HG03520 (cell line): ENCODE measurements around the gene ARRDC5.
"Not testable (repeated sequence)": the region's sequence is repeated elsewhere in the genome, so short reads cannot be mapped to it uniquely, and the experiment has no call there.

Source experiments
- ATAC-seq: cut with Tn5 transposase; IDR thresholded peaks from one replicate; pipeline ENCODE4 v1.9.1; 2021; ENCODE audit warnings: mild to moderate bottlenecking, moderate library complexity; ENCODE audit not compliant: unreplicated experiment

The ARRDC5 gene

DNA sequence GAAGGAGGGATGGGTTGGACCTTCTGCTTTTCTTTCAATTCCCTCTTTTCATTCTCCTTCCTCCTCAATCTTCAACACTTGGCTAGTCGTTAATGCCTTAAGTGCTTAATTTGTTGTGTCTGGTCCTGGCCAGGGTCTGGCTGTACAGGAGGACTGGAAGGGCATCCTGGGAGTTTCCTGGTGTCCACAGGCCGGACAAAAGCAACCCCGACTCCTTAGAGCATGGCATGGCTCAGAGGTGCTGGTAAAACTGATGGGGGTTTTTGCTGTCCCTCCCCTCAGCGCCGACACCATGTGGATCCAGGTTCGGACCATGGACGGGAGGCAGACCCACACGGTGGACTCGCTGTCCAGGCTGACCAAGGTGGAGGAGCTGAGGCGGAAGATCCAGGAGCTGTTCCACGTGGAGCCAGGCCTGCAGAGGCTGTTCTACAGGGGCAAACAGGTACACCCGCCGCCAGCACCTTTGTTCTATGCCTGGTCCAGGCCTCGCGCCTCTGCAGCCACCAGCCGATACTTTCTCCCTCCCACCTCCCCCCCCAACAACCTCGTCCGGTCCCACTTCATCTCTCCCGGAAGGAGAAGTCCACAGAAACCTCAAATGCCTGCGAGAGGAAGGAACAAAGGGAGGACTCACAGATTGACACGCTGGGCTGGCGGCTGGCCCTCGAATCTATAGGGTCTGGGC lies 8.0 kb upstream of the ARRDC5 start:
- no peak for ATAC-seq

DNA sequence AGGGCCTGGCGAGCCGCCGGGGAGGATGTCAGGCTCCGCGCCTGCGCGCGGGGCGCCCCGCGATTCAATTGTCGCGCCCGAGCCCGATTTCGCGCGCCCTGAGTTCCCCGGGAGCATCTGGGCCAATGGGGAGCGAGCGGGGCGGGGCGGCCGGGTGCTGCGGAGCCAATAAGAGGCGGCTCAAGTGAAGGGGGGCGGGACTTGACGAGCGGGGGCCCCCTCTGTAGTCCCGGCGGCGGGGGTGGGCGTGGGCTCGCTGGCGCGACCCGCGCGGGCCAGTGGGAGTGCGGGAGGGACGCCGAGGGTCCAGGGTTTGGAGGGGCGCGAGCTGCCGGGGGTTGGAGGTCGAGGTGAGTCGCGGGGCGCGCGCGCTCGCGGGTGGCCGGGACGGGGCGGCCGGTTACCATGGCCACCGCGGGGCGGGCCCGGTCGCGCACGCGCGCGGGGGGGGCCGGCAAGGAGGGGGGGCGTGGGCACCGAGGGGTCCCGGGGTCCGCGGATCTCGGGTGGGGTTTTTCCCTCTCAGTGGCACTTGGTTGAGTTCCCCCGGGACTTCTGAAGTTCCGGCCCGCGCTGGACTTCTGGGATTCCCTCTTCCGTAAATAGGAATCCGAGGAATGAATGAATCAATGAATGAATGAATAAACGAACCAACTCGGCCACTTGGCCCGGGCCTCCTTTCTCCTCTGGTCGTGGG lies 7.3 kb upstream of the ARRDC5 start:
- ATAC-seq: peak; percentile 74

DNA sequence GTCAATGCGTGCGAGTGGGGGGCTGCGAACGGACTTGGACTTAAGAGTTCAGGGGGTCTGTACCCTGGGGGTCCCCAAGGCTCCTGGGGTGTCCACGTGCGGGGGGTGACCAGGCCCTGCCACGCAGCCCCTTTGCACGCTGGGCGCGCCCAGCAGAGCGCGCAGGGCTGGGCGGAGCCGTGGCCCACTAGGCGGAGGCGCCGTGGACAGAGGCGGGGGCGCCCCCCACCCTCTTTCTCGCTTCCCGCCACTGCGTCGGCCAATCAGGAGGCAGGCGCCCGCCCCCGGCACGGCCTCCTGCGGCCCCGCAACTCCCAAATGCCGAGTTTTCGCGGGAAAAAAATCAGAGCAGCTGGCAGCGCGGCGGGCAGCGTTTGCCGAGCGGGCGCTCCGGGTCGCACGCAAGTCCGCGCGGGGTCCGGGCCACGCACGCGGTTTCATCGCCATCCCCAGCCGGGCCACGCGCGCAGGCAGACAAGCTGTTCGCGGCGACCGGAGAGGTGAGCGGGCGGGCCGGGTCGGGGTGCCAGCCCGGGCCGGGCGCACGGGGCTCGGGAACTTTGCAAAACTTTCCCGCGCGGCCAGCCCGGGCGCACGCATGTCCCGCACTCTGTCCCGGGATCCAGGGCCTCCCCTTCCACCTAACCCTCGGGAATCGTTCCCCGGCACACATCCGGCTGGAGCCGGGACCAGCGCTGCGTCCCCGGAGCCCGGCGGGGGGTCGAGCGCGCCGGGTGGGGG lies 6.6 kb upstream of the ARRDC5 start, which contains the start of gene UHRF1:
UHRF1 (plus strand) TSS at position 346 of the 741 bp plus-strand sequence. CDS start 1,385 bp downstream, outside the sequence.
- no peak for ATAC-seq

DNA sequence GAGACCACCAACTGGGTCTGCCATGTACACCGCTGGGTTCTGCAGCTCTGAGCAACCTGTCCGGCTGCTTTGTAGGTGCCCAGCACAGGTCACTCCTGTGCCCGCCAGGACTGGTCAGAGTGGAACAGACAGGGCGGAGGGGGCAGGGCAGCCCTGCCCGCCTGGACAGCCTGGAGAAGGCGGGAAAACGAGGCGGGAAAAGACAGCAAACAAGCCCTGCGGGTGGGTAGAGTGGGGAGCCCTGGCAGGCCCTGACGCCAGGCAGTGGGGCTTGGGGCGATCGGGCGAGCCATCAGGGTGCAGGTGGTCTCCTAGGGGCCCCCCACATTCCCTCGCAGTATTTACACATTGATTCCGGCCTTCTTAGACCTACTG lies 6.1 kb upstream of the ARRDC5 start:
- ATAC-seq: no peak

DNA sequence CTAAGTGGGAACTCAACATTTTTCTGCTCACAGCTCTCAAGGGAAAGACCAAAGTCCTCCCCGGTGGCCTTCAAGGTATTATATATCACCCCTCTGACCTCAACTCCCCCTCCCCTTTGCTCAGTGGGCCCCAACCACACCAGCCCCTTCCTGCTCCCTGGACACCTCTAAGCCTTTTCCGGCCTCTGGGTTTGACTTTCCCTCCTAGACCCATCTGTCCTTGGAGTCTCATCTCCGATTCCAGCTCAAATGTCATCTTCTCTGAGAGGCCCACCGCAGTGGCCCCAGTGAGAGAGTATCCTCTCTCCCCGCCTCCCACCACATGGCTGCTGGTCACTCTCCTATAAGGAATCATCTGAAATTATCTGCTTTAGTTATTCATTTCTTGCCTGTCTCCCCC lies 5.7 kb upstream of the ARRDC5 start:
- ATAC-seq: no peak

DNA sequence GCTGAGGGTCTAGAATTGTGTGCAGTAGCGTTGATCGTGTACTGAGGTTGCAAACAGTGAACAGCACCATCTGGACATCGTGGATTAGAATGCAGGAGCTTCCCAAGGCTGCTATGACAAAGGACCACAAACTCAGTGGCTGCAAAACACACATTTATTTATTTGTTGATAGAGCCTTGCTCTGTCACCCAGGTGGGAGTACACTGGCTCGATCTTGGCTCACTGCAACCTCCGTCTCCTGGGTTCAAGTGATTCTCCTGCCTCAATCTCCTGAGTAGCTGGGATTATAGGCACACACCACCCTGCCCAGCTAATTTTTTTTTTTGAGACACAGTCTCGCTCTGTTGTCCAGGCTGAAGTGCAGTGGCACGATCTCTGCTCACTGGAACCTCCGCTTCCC lies 4.3 kb upstream of the ARRDC5 start:
- ATAC-seq: no peak

DNA sequence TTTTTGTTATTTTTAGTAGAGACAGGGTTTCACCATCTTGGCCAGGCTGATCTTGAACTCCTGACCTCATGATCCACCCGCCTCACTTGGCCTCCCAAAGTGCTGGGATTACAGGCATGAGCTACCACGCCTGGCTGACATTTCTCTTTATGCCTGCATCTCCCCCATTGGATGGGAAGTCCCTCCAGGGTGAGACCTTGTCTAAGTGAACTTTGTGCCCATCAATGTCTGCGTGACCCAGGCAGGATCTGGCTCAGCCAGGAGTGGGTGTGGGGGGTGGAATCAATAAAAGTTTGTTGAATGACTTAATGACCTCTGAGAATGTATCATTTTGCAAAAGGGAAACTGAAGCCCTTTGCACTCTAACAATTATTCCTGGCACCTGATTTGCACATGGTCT lies 1.8 kb upstream of the ARRDC5 start:
- ATAC-seq: no peak

DNA sequence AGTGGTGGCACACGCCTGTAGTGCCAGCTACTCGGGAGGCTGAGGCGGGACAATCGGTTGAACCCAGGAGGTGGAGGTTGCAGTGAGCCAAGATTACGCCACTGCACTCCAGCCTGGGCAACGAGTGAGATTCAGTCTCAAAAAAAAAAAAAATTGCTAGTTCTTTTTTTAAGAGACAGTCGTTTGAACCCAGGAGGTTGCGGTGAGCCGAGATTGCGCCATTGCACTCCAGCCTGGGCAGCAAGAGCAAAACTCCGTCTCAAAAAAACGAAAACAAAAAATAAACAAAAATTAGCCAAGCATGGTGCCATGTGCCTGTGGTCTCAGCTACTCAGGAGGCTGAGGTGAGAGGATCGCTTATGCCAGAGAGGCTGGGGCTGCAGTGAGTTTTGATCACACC lies 1.8 kb downstream of the ARRDC5 start:
- not testable (repeated sequence) for ATAC-seq

DNA sequence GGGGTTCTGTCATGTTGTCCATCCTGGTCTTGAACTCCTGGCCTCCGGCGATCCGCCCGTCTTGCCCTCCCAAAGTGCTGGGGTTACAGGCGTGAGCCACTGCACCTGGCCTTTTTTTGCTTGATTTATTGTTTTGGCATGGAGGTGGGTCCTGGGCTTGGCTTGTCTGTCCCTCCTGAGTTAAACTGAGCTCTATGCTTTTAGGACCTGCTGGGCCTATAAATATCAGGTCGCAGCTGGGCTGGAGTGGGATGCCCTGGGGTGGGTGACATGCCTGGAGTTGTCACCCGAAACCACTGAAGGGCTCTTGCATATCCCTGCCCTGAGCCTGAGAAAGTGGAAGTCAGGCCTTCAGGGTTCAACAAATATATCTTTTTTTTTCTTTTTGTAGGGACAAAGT lies 5.5 kb downstream of the ARRDC5 start:
- no peak for ATAC-seq

DNA sequence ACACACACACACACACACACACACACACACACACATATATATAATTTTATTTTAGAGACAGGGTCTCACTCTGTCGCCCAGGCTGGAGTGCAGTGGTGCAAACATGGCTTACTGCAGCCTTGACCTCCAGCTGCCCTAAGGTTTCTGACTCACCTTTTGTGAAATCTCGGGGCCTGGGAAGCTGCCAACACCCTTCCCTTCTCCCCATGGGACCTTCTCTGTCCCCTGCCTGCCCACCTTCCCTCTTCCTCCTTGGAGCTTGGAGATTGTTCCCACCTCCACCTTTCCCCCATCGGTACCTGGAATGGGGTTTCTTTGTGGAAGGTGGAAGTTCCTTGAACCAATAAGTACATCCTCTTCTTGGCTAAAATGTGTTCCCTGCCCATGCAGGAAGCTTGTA lies 6.3 kb downstream of the ARRDC5 start:
- no peak for ATAC-seq

DNA sequence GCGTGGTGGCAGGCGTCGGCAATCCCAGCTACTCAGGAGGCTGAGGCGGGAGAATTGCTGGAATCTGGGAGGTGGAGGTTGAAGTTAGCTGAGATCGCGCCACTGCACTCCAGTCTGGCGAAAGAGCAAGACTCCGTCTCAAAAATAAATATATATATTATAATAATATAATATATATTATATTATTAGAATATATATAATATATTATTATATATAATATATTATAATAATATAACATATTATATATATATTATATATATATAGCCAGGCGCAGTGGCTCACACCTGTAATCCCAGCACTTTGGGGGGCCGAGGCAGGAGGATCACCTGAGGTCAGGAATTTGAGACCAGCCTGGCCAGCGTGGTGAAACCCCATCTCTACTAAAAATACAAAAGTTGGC lies 9.7 kb downstream of the ARRDC5 start:
- not testable (repeated sequence) for ATAC-seq

DNA sequence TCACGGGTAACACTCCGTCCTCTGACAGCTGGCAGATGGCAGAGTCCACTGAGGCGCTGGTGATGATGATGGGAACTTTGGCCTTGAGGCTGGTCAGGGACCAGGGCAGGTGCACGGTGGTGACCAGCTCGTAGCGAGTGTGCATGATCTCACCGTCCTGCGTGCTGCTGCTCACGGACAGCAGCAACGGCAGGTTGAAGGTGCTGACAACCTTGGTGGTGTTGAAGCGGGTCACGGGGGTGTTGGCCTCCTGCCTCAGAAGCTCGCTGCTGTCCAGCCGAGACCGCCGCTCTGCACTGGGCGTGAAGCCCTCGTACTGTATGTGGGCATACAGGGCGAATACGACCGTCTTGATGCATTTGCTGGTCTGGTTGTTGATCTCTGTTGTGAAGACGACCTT lies 11.6 kb downstream of the ARRDC5 start:
- no peak for ATAC-seq

DNA sequence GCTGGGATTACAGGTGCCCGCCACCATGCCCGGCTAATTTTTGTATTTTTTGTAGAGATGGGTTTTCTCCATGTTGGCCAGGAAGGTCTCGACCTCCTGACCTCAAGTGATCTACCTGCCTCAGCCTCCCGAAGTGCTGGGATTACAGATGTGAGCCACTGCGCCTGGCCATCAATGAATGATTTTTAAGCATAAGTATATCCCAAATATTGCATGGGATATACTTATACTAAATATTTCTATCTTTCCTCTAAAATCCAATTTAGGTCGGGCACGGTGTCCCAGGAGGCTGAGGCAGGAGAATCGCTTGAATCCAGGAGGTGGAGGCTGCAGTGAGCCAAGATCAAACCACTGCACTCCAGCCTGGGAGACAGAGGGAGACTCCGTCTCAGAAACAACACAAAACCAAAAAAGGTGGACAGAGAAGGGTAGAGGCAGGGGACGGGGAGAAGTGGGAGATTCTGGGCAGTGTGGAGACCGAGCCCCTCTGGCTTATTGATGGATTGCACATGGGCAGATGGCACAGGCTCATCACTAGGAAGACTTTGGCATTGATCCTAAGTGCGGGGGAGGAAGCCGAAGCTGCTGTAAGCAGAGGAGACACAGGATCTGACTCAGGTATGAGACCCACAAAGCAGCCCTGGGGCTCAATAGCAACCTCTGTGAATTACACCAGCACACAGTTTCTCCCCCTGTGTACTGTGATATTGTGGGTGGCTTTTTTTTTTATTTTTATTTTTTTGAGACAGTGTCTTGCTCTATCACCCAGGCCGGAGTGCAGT lies 13.5 kb downstream of the ARRDC5 start:
- no peak for ATAC-seq

DNA sequence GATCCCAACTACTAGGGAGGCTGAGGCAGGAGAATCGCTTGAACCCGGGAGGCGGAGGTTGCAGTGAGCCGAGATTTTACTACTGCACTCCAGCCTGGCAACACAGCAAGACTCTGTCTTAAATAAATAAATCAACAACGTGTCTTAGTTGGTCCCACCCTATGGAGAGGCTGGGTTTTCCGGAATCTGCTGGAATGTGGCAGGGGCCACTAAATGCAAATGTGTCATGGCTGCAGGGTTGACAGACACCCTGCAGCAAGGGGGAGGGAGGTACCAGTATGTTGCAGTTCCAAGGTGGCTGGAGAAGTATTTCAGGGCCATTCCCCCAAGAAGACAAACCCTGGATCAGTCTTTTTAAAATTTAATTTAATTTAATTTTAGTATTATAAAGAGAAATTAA lies 14.9 kb downstream of the ARRDC5 start:
- ATAC-seq: not testable (repeated sequence)

DNA sequence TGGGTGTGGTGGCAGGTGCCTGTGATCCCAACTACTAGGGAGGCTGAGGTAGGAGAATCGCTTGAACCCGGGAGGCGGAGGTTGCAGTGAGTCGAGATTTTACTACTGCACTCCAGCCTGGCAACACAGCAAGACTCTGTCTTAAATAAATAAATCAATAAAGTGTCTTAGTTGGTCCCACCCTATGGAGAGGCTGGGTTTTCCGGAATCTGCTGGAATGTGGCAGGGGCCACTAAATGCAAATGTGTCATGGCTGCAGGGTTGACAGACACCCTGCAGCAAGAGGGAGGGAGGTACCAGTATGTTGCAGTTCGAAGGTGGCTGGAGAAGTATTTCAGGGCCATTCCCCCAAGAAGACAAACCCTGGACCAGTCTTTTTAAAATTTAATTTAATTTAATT lies 17.7 kb downstream of the ARRDC5 start:
- not testable (repeated sequence) for ATAC-seq

DNA sequence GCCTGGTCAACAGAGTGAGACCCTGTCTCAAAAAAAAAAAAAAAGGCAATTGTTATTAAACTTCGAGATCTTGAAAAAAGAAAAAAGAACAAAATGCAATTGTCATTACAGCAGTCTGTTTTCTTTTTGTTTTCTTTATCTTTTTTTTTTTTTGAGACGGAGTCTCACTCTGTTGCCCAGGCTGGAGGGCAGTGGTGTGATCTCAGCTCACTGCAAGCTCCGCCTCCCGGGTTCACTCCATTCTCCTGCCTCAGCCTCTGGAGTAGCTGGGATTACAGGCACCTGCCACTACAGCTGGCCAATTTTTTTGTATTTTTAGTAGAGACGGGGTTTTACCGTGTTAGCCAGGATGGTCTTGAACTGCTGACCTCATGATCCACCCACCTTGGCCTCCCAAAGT lies 19.8 kb downstream of the ARRDC5 start:
- not testable (repeated sequence) for ATAC-seq

DNA sequence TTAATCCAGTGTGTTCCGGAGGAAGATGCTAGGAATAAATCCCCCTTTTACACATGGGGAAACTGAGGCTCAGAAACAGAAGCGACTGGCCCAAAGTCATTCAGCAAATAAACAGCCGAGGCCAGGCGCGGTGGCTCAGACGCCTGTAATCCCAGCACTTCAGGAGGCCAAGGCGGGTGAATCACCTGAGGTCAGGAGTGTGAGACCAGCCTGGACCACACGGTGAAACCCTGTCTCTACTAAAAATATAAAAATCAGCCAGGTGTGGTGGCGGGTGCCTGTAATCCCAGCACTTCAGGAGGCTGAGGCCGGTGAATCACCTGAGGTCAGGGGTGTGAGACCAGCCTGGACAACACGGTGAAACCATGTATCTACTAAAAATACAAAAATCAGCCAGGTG lies 23.7 kb downstream of the ARRDC5 start:
- no peak for ATAC-seq

DNA sequence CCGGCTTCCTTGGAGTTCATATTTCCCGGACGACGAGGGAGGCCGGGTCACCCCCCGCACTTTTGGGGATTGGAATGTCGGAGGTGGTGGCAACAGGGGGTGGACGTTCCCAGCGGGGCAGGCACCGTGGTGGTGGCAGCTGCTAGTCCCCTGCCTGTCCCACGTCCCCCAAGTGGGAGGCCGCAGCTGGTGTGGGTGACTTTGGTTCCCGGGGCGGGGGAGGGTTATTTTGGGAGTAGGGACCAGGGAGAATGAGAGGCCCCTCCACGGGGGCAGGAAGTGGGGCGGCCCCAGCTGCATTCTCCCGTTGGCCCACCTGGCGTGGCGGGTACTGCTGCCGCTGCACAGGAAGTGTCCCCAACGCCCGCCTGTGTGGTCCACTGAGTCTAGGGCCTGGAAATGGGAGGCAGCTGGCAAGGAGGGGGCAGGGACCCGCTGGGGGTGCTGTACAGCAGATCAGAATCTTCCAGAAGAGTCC lies 24.2 kb downstream of the ARRDC5 start:
- no peak for ATAC-seq

DNA sequence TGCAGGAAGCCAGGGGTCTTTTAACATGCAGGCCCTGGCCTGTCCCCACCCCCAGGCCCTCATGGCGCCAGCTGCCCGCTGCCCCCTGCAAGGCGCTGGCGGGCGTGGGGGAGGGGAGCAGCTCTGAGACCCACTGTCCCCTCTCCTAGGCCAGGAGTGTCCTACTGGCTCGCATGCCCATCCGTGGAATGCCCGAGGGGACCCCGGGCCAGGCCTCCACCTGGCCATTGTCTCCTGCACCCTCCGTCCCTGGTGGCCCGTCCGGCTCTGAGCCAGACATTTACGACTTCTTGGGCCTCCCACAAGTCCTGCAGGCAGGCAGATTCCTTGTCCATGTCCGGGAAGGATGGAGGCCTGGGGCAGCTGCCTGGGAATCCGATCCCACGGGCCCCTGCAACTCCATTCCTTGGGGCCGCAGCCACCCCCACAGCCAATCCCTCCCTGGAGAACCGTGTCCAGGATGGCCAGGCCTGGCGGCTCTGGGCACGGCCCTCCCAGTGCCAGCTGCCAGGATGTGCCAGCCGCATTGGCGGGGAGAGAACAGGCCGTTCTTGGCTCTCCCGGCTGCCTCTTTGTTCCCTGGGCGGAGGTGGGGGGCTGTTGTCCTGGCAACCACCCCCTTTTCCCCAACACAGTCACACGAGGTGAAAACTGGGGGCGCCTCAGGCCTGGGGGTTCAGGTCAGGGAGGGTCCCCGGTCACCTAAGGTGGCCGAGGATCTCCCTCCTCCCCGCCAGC lies 24.8 kb downstream of the ARRDC5 start:
- no peak for ATAC-seq

DNA sequence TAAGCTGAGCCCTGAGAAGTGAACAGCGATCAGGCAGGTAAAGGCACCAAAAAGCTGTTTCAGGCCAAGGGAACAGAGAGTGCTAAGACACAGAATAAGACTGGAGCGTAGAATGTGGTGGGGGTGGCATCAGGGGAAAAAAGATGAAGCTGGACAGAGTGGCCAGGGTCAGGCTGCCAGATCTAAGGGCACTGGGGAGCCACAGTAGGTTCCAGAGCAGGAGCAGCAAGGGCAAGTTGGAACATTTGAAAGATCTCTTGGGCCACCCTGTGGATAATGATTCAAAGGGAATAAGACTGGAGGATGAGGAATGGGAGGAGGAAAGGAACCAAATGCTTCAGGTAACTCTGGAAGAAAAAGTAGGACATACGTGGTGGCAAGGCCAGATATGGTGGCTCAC lies 28.8 kb downstream of the ARRDC5 start:
- ATAC-seq: no peak
